A673 (cell line): Measurements from ENCODE around the gene ALG8. TPM values are rescaled to one million over a fixed set of nuclear protein-coding genes. Genes with fewer than 3 reads are reported as not detected.
A peak's percentile ranks its signal among the peaks of the same experiment; 100 is the strongest.

ENCODE experiments used
- BruUV-seq: library from RNA; stranded (reverse); fragments of 400-500 nt; replicated peaks from 2 replicates; lab custom pipeline; 2021; lab: Mats Ljungman, UMichigan
- CTCF ChIA-PET: fragments of 300-600 bp; sonication (Branson Sonifier 250); formaldehyde crosslinking; loops from one replicate; lab custom pipeline; 2022; ENCODE audit warnings: antibody characterized with exemption; lab: Charles Lee
- POLR2A ChIA-PET: fragments of 300-600 bp; sonication (Branson Sonifier 250); formaldehyde crosslinking; loops from one replicate; lab custom pipeline; 2022; ENCODE audit warnings: antibody characterized with exemption; ENCODE audit not compliant: low non-redundant PET; lab: Charles Lee
- DNase-seq: peaks from one replicate; pipeline ENCODE4 v3.0.0-alpha.2; 2015; ENCODE audit warnings: low spot score
- H3K27ac ChIP-seq: fragments of 200-600 bp; sonication (generic); 2 replicates; pipeline ENCODE4 v1.5.1; 2016; ENCODE audit warnings: mixed run types, low read depth, mild to moderate bottlenecking, mixed read lengths, antibody characterized with exemption, low read length; ENCODE audit not compliant: poor library complexity, severe bottlenecking
- H3K27me3 ChIP-seq: fragments of 200-600 bp; sonication (generic); replicated peaks from 2 replicates; pipeline ENCODE4 v1.6.1; 2017; ENCODE audit warnings: mixed run types, low read depth, mild to moderate bottlenecking, mixed read lengths, antibody characterized with exemption, low read length; ENCODE audit not compliant: insufficient read depth, poor library complexity
- H3K36me3 ChIP-seq: fragments of 200-600 bp; sonication (generic); 2 replicates; pipeline ENCODE4 v1.6.1; 2016; ENCODE audit warnings: mixed run types, mild to moderate bottlenecking, mixed read lengths, antibody characterized with exemption, low read length; ENCODE audit not compliant: insufficient read depth, poor library complexity, severe bottlenecking
- H3K4me1 ChIP-seq: fragments of 200-600 bp; sonication (generic); 2 replicates; pipeline ENCODE4 v1.6.1; 2017; ENCODE audit warnings: mixed run types, mild to moderate bottlenecking, mixed read lengths, antibody characterized with exemption, low read length; ENCODE audit not compliant: insufficient read depth, poor library complexity, severe bottlenecking
- H3K4me3 ChIP-seq: fragments of 200-600 bp; sonication (generic); 2 replicates; pipeline ENCODE4 v1.5.1; 2016; ENCODE audit warnings: low read depth, mixed run types, mild to moderate bottlenecking, mixed read lengths, low read length; ENCODE audit not compliant: poor library complexity, severe bottlenecking
- H3K9me3 ChIP-seq: fragments of 200-600 bp; sonication (generic); 2 replicates; pipeline ENCODE4 v1.6.1; 2016; ENCODE audit warnings: mixed run types, low read depth, mild to moderate bottlenecking, mixed read lengths, antibody characterized with exemption, low read length; ENCODE audit not compliant: poor library complexity, severe bottlenecking
- EZH2 ChIP-seq: fragments of 200-600 bp; sonication (generic); IDR thresholded peaks from 2 replicates; pipeline ENCODE4 v1.6.1; 2017; ENCODE audit warnings: borderline replicate concordance, low read depth, mild to moderate bottlenecking, mixed read lengths, antibody characterized with exemption, low read length; ENCODE audit not compliant: poor library complexity, severe bottlenecking
- intact Hi-C: fragments of 100-400 bp; cut with micrococcal nuclease; formaldehyde crosslinking; loops from one replicate; pipeline ENCODE4 v1.10.0; 2022; ENCODE audit not compliant: unreplicated experiment
- total RNA-seq: library from RNA; stranded (reverse); gene quantifications from 2 replicates; pipeline ENCODE4 v1.2.3, GENCODE V29; 2021
- TF ChIP-seq, protein P1 (sequence below): fragments of 300-800, 200-600 bp; sonication (generic); conservative IDR thresholded peaks from 2 replicates; pipeline ENCODE4 v1.5.1; 2017; ENCODE audit warnings: low read depth, mild to moderate bottlenecking, antibody characterized with exemption, low read length, moderate library complexity, mixed read lengths

The ALG8 gene
- total RNA-seq, 1 experiment from 2014 or later = 131 TPM

GRCh38 chr11:78050964-78051831 is 88.2 kb downstream of the ALG8 start:
- Histone ChIP-seq H3K4me1 (peaks cover 6% of the 10 kb centered on the region), H3K27ac (peak overlapping the region; percentile 37), H3K4me3 (no peak overlapping the region), H3K36me3 (no peaks in the 10 kb centered on the region), H3K9me3 (no peaks in the 10 kb centered on the region), H3K27me3 (no peaks in the 10 kb centered on the region)
- TF ChIP-seq, protein P1, sequence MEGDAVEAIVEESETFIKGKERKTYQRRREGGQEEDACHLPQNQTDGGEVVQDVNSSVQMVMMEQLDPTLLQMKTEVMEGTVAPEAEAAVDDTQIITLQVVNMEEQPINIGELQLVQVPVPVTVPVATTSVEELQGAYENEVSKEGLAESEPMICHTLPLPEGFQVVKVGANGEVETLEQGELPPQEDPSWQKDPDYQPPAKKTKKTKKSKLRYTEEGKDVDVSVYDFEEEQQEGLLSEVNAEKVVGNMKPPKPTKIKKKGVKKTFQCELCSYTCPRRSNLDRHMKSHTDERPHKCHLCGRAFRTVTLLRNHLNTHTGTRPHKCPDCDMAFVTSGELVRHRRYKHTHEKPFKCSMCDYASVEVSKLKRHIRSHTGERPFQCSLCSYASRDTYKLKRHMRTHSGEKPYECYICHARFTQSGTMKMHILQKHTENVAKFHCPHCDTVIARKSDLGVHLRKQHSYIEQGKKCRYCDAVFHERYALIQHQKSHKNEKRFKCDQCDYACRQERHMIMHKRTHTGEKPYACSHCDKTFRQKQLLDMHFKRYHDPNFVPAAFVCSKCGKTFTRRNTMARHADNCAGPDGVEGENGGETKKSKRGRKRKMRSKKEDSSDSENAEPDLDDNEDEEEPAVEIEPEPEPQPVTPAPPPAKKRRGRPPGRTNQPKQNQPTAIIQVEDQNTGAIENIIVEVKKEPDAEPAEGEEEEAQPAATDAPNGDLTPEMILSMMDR = no peak
- no peak for TF ChIP-seq EZH2
- intact Hi-C loops = no loop called here
- DNase-seq = no peak
- CTCF ChIA-PET = no interaction called here
- BruUV-seq = no TSS peak
- POLR2A ChIA-PET = no interaction called here

Other genes starting within 250 kb of the ALG8 start
- 66.1 and 68.2 TPM in 2 replicates for gene INTS4, start 145.0 kb downstream of the ALG8 start, total RNA-seq
- gene KCTD14, start 116.3 kb downstream of the ALG8 start, total RNA-seq = 0.45 and 1.2 TPM in 2 replicates
- not detected in 2 replicates for gene THRSP, start 75.8 kb downstream of the ALG8 start, total RNA-seq
- gene NDUFC2, start 59.8 kb downstream of the ALG8 start, total RNA-seq = 408 and 425 TPM in 2 replicates
- gene KCTD21, start 49.0 kb upstream of the ALG8 start, total RNA-seq = 3.5 and 5.2 TPM in 2 replicates
- gene USP35, start 49.3 kb upstream of the ALG8 start, total RNA-seq = 4.8 and 6.7 TPM in 2 replicates